Panc1 (cell line): ENCODE data around the gene SCYL1. TPM values are rescaled to one million over a fixed set of nuclear protein-coding genes. Genes with fewer than 3 reads are reported as not detected.
A peak's percentile ranks its signal among the peaks of the same experiment; 100 is the strongest.

Experiments used
- ATAC-seq: fragments of 200-7000 bp; cut with Tn5 transposase; 2 replicates; pipeline ENCODE4 v1.9.1; 2020; ENCODE audit warnings: mild to moderate bottlenecking, moderate library complexity
- BruUV-seq: library from RNA; stranded (reverse); fragments of 400-500 nt; replicated peaks from 2 replicates; lab custom pipeline; 2021; lab: Mats Ljungman, UMichigan
- CTCF ChIA-PET: fragments of 300-600 bp; sonication (Branson Sonifier 250); formaldehyde crosslinking; loops from one replicate; lab custom pipeline; 2022; ENCODE audit warnings: antibody characterized with exemption; lab: Charles Lee
- POLR2A ChIA-PET: fragments of 300-600 bp; sonication (Branson Sonifier 250); formaldehyde crosslinking; loops from one replicate; lab custom pipeline; 2022; ENCODE audit warnings: antibody characterized with exemption; lab: Charles Lee
- DNase-seq: peaks from one replicate; pipeline ENCODE4 v3.0.0-alpha.2; 2010; ENCODE audit warnings: low read depth, low spot score
- H3K27ac ChIP-seq: 2 replicates; pipeline ENCODE4 v1.5.1; 2011; ENCODE audit warnings: mild to moderate bottlenecking, low read length, inconsistent platforms
- H3K27me3 ChIP-seq: fragments of 200-500 bp; sonication (Bioruptor generic); 2 replicates; pipeline ENCODE4 v1.6.0; 2014; ENCODE audit warnings: low read length, inconsistent platforms; ENCODE audit not compliant: control insufficient read depth, insufficient read depth
- H3K36me3 ChIP-seq: fragments of 200-500 bp; sonication (Bioruptor generic); 2 replicates; pipeline ENCODE4 v1.5.1; 2014; ENCODE audit warnings: inconsistent platforms, mild to moderate bottlenecking, low read length, moderate library complexity; ENCODE audit not compliant: control insufficient read depth, insufficient read depth
- H3K4me1 ChIP-seq: 2 replicates; pipeline ENCODE4 v1.5.1; 2011; ENCODE audit warnings: inconsistent platforms, mild to moderate bottlenecking, low read length, moderate library complexity; ENCODE audit not compliant: control insufficient read depth, insufficient read depth
- H3K4me3 ChIP-seq, 2 experiments: 2 replicates each; pipeline ENCODE4 v1.5.1; 2011 to 2012; ENCODE audit warnings: low read depth in 2 of 2, low read length in 2 of 2, mild to moderate bottlenecking in 2 of 2, inconsistent platforms in 1 of 2, moderate library complexity in 1 of 2
- H3K9me3 ChIP-seq: fragments of 200-500 bp; sonication (Bioruptor generic); 2 replicates; pipeline ENCODE4 v1.5.1; 2014; ENCODE audit warnings: low read depth, mild to moderate bottlenecking, inconsistent platforms, low read length, moderate library complexity; ENCODE audit not compliant: control insufficient read depth, insufficient read depth
- POLR2AphosphoS5 ChIP-seq: IDR thresholded peaks from 2 replicates; pipeline ENCODE4 v1.6.1; 2012; ENCODE audit warnings: mild to moderate bottlenecking, low read depth, low read length, moderate library complexity
- SIN3A ChIP-seq: IDR thresholded peaks from 2 replicates; pipeline ENCODE4 v1.6.1; 2012; ENCODE audit warnings: low read depth, mild to moderate bottlenecking, low read length, moderate library complexity, borderline replicate concordance; ENCODE audit not compliant: insufficient read depth
- TCF7L2 ChIP-seq: IDR thresholded peaks from 2 replicates; pipeline ENCODE4 v1.6.1; 2011; ENCODE audit warnings: mild to moderate bottlenecking, low read depth, low read length, inconsistent platforms
- in situ Hi-C: cut with HindIII; loops from 2 replicates; pipeline ENCODE4 v1.10.0; 2016; ENCODE audit warnings: low sequenced_read_pairs, low pct_unique_long_range_greater_than_20kb
- intact Hi-C: fragments of 100-400 bp; cut with micrococcal nuclease; formaldehyde crosslinking; loops from one replicate; pipeline ENCODE4 v1.10.0; 2022; ENCODE audit not compliant: unreplicated experiment
- total RNA-seq: library from RNA; stranded (reverse); gene quantifications from one replicate; pipeline ENCODE4 v1.2.1, GENCODE V29; 2021; ENCODE audit not compliant: unreplicated experiment
- TF ChIP-seq, protein P1 (sequence below): fragments of 450-650 bp; IDR thresholded peaks from 2 replicates; pipeline ENCODE4 v1.5.1; 2017; ENCODE audit warnings: mild to moderate bottlenecking
- TF ChIP-seq, protein P2 (sequence below), 2 experiments: IDR thresholded peaks; 2 replicates each; pipeline ENCODE4 v1.6.1; 2011 to 2012; ENCODE audit warnings: low read depth in 2 of 2, control low read depth in 1 of 2, low read length in 1 of 2, mild to moderate bottlenecking in 1 of 2, moderate library complexity in 1 of 2; ENCODE audit not compliant: insufficient read depth in 1 of 2

The SCYL1 gene
- total RNA-seq, 1 experiment from 2014 or later, result 117 TPM

DNA sequence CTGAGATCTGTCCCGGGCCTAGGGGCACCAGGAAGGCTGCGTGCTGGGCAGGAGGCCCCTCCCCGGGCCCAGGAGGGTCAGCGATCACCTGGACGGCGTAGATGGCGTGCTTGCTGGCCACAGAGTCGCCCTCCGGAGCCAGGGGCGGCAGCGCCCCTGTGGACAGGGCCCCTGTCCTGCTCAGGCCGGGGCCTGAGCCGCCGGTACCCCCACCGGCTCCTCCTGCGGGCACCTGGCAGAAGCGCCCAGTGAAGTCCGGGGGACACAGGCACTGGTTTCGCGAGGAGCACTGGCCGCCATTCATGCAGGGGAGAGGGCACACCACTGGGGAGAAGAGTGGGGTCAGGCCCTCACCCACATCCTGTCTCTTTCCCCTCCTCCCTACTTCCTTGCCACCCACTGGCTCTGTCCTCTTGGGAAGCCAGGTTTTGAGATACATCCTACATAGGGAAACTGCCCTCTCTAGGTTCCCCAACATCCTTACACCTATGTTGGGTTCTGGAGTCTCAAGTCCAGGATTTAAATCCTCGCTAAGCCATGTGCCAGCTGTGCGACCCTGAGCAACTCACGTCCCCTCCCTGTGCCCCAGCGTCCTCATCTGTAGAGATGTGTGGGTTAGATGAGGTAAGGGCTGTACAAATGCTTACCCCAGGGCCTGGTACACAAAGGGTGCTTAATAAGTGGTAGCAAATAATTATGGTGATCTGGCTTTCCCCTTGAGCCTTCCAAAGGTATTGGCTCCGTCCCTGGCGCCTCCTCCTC lies 29.4 kb downstream of the SCYL1 start:
- ChIA-PET CTCF (no interaction called here), POLR2A (no interaction called here)
- DNase-seq (no peak), ATAC-seq (no peak)
- Histone ChIP-seq H3K4me3 (no peak overlapping the region), H3K27ac (peak overlapping the region; percentile 48), H3K27me3 (no peaks in the 10 kb centered on the region), H3K4me1 (peaks cover 63% of the 10 kb centered on the region), H3K9me3 (no peaks in the 10 kb centered on the region), H3K36me3 (no peaks in the 10 kb centered on the region)
- intact Hi-C loops, result loop anchor here (10.0 kb wide), 1 partner anchor 301 kb away; the partner anchor contains the start of gene CFL1
- in situ Hi-C loops, result no loop called here
- BruUV-seq, result no TSS peak
- TF ChIP-seq, protein P1, sequence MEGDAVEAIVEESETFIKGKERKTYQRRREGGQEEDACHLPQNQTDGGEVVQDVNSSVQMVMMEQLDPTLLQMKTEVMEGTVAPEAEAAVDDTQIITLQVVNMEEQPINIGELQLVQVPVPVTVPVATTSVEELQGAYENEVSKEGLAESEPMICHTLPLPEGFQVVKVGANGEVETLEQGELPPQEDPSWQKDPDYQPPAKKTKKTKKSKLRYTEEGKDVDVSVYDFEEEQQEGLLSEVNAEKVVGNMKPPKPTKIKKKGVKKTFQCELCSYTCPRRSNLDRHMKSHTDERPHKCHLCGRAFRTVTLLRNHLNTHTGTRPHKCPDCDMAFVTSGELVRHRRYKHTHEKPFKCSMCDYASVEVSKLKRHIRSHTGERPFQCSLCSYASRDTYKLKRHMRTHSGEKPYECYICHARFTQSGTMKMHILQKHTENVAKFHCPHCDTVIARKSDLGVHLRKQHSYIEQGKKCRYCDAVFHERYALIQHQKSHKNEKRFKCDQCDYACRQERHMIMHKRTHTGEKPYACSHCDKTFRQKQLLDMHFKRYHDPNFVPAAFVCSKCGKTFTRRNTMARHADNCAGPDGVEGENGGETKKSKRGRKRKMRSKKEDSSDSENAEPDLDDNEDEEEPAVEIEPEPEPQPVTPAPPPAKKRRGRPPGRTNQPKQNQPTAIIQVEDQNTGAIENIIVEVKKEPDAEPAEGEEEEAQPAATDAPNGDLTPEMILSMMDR, result no peak
- TF ChIP-seq SIN3A, result no peak
- no peak for TF ChIP-seq POLR2AphosphoS5
- TF ChIP-seq, protein P2, sequence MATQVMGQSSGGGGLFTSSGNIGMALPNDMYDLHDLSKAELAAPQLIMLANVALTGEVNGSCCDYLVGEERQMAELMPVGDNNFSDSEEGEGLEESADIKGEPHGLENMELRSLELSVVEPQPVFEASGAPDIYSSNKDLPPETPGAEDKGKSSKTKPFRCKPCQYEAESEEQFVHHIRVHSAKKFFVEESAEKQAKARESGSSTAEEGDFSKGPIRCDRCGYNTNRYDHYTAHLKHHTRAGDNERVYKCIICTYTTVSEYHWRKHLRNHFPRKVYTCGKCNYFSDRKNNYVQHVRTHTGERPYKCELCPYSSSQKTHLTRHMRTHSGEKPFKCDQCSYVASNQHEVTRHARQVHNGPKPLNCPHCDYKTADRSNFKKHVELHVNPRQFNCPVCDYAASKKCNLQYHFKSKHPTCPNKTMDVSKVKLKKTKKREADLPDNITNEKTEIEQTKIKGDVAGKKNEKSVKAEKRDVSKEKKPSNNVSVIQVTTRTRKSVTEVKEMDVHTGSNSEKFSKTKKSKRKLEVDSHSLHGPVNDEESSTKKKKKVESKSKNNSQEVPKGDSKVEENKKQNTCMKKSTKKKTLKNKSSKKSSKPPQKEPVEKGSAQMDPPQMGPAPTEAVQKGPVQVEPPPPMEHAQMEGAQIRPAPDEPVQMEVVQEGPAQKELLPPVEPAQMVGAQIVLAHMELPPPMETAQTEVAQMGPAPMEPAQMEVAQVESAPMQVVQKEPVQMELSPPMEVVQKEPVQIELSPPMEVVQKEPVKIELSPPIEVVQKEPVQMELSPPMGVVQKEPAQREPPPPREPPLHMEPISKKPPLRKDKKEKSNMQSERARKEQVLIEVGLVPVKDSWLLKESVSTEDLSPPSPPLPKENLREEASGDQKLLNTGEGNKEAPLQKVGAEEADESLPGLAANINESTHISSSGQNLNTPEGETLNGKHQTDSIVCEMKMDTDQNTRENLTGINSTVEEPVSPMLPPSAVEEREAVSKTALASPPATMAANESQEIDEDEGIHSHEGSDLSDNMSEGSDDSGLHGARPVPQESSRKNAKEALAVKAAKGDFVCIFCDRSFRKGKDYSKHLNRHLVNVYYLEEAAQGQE (IDR thresholded peaks at IDR 0.05; ENCODE audit: insufficient read depth in 1 of 2, low read depth in 2 of 2, low read length in 1 of 2), result no peak
- no peak for TF ChIP-seq TCF7L2

DNA sequence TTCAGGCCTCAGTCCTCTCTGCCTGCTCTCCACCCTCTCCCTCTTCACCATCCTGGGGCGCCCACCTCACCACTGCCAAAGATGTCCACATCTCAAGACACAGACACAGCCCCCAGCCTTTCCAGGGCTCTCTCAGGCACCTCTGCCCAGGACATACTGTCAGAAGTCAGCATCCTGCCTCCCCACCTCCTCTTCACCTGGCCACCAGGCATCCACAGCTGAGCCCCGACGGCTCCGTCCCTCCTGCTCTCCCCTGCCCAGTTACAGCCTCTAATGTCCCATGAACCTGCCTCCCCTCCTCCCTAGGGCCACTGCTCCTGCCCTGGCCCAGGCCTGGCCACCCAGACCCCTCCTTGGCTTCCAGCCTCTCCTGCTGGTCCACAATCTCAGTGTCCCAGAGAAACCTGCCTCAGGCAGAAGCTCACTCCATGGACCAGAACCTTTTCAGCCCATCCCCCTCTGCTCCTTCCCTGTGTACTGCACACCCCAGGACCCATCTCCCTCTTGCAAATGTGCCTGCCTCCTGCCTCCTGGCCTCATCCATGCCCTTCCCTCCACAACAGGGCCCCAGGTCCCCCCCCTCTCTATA lies 30.1 kb downstream of the SCYL1 start:
- Histone ChIP-seq H3K27ac (peak overlapping the region; percentile 48), H3K36me3 (no peaks in the 10 kb centered on the region), H3K9me3 (no peaks in the 10 kb centered on the region), H3K4me1 (peaks cover 70% of the 10 kb centered on the region), H3K27me3 (no peaks in the 10 kb centered on the region), H3K4me3 (no peak overlapping the region)
- no peak for ATAC-seq
- DNase-seq, result no peak
- intact Hi-C loops (loop anchor here (10.0 kb wide), 1 partner anchor 300 kb away; the partner anchor contains the start of gene CFL1), in situ Hi-C loops (no loop called here)
- ChIA-PET CTCF (interaction anchor here (0.6 kb wide), 1 partner anchor 38 kb away, joined by 3 read pairs; no protein-coding TSS in a partner anchor), POLR2A (no interaction called here)
- BruUV-seq, result no TSS peak
- TF ChIP-seq, protein P1, result no peak
- TF ChIP-seq SIN3A (no peak), POLR2AphosphoS5 (no peak), TCF7L2 (no peak)
- TF ChIP-seq, protein P2 (IDR thresholded peaks at IDR 0.05; ENCODE audit: insufficient read depth in 1 of 2, low read depth in 2 of 2, low read length in 1 of 2), result no peak
